ENCODE measurements around the gene GABRE.

Gene GABRE

GRCh38 chrX:151974336-151975227, at the start of gene GABRE:
Gene GABRE (minus strand): TSS chrX:151974676. CDS start chrX:151974625, 51 bp downstream.
- no peak for FAIRE-seq

GRCh38 chrX:152020888-152021287, 46.4 kb upstream of the GABRE start:
- FAIRE-seq, result no peak

GRCh38 chrX:151999813-152000212, 25.3 kb upstream of the GABRE start:
- no peak for FAIRE-seq

- no peak for FAIRE-seq
Observed at GRCh38 chrX:151997539-151997938, 23.1 kb upstream of the GABRE start.

GRCh38 chrX:151996347-151996746, 21.9 kb upstream of the GABRE start:
- FAIRE-seq, result no peak

GRCh38 chrX:151994476-151994875, 20.0 kb upstream of the GABRE start:
- FAIRE-seq, result no peak

GRCh38 chrX:151988706-151989299, 14.3 kb upstream of the GABRE start:
- no peak for FAIRE-seq

GRCh38 chrX:151987108-151987507, 12.6 kb upstream of the GABRE start:
- FAIRE-seq, result no peak

- no peak for FAIRE-seq
Observed at GRCh38 chrX:151985955-151986354, 11.5 kb upstream of the GABRE start.

GRCh38 chrX:151985531-151985930, 11.1 kb upstream of the GABRE start:
- FAIRE-seq, result no peak

GRCh38 chrX:151984902-151985301, 10.4 kb upstream of the GABRE start:
- FAIRE-seq, result no peak

GRCh38 chrX:151984328-151984727, 9.9 kb upstream of the GABRE start:
- no peak for FAIRE-seq

GRCh38 chrX:151983186-151983585, 8.7 kb upstream of the GABRE start:
- no peak for FAIRE-seq

GRCh38 chrX:151982222-151982621, 7.7 kb upstream of the GABRE start:
- no peak for FAIRE-seq

GRCh38 chrX:151981129-151981528, 6.7 kb upstream of the GABRE start:
- no peak for FAIRE-seq

GRCh38 chrX:151977923-151978322, 3.4 kb upstream of the GABRE start:
- FAIRE-seq, result no peak

GRCh38 chrX:151977009-151977408, 2.5 kb upstream of the GABRE start:
- FAIRE-seq, result no peak

- no peak for FAIRE-seq
Observed at GRCh38 chrX:151975736-151976275, 1.3 kb upstream of the GABRE start.

GRCh38 chrX:151975228-151975593, 735 bp upstream of the GABRE start:
- no peak for FAIRE-seq

- FAIRE-seq, result no peak
Observed at GRCh38 chrX:151973851-151974335, 583 bp downstream of the GABRE start.

GRCh38 chrX:151973060-151973661, 1.3 kb downstream of the GABRE start:
- FAIRE-seq, result no peak

- FAIRE-seq, result no peak
Observed at GRCh38 chrX:151970661-151971060, 3.8 kb downstream of the GABRE start.

- no peak for FAIRE-seq
Observed at GRCh38 chrX:151970027-151970426, 4.4 kb downstream of the GABRE start.

- FAIRE-seq, result no peak
Observed at GRCh38 chrX:151966236-151966635, 8.2 kb downstream of the GABRE start.

All from A204.1 (cell line).